Left lobe of liver (tissue), 2 donors: ENCODE results near the gene AIMP2. TPM values are rescaled to one million over a fixed set of nuclear protein-coding genes. Genes with fewer than 3 reads are reported as not detected.
"Not testable (repeated sequence)": the region's sequence is repeated elsewhere in the genome, so short reads cannot be mapped to it uniquely, and the experiment has no call there.

Experiments used
- ATAC-seq: fragments of 200-7000 bp; cut with Tn5 transposase; one replicate; pipeline ENCODE4 v1.9.1; 2020; ENCODE audit warnings: mild to moderate bottlenecking, moderate library complexity
- DNase-seq: peaks from one replicate; pipeline ENCODE4 v3.0.0-alpha.2; 2020; ENCODE audit warnings: low spot score
- total RNA-seq: library from RNA; stranded (reverse); gene quantifications from one replicate; pipeline ENCODE4 v1.2.1, GENCODE V29; 2021
- donor health status: DM: no; HTN: no; CAD: no; lungs with moderate emphysema.
- donor health status: DM: no; HTN: yes; CAD: no.

Gene AIMP2
- 22.9 TPM for total RNA-seq

- ATAC-seq (peak; percentile 86), DNase-seq (peak; percentile 99)
Observed at GRCh38 chr7:6008668-6009611, at the start of gene AIMP2, which contains the start of gene PMS2. Gene AIMP2, plus strand, starts transcription at chr7:6009272. Its CDS starts 92 bp downstream, at chr7:6009364. Gene PMS2, minus strand, starts transcription at chr7:6009049. Its CDS starts 30 bp downstream, at chr7:6009019.

GRCh38 chr7:5963205-5963604 lies 45.9 kb upstream of the AIMP2 start:
- not testable (repeated sequence) for ATAC-seq, DNase-seq

GRCh38 chr7:5963810-5964209 lies 45.3 kb upstream of the AIMP2 start:
- ATAC-seq = not testable (repeated sequence)

GRCh38 chr7:5970347-5970911 lies 38.6 kb upstream of the AIMP2 start, which contains the start of gene RSPH10B:
Gene RSPH10B, minus strand, starts transcription at chr7:5970689. Its CDS starts 3,573 bp downstream, at chr7:5967116.
- DNase-seq = not testable (repeated sequence)
- ATAC-seq = peak; percentile 60

More at GRCh38 chr7:5963810-5964209, 45.3 kb upstream of the AIMP2 start:
- DNase-seq = not testable (repeated sequence)

- not testable (repeated sequence) for DNase-seq, ATAC-seq
Observed at GRCh38 chr7:5973580-5973979, 35.5 kb upstream of the AIMP2 start.

GRCh38 chr7:5979680-5980314 lies 29.3 kb upstream of the AIMP2 start:
- not testable (repeated sequence) for DNase-seq
- peak; percentile 49 for ATAC-seq

- ATAC-seq, DNase-seq: not testable (repeated sequence)
Observed at GRCh38 chr7:5987061-5987460, 22.0 kb upstream of the AIMP2 start.

GRCh38 chr7:5997210-5997808 lies 11.8 kb upstream of the AIMP2 start:
- DNase-seq (no peak), ATAC-seq (peak; percentile 92)

- DNase-seq (no peak), ATAC-seq (no peak)
Observed at GRCh38 chr7:6007386-6007785, 1.7 kb upstream of the AIMP2 start.

- ATAC-seq, DNase-seq: not testable (repeated sequence)
Observed at GRCh38 chr7:6007835-6008590, 1.1 kb upstream of the AIMP2 start.

GRCh38 chr7:6010370-6010769 lies 1.3 kb downstream of the AIMP2 start:
- DNase-seq, ATAC-seq: not testable (repeated sequence)

- DNase-seq (no peak), ATAC-seq (no peak)
Observed at GRCh38 chr7:6011541-6011940, 2.5 kb downstream of the AIMP2 start.

- ATAC-seq (peak; percentile 61), DNase-seq (peak; percentile 80)
Observed at GRCh38 chr7:6012355-6013104, 3.5 kb downstream of the AIMP2 start.

- ATAC-seq (peak; percentile 69), DNase-seq (peak; percentile 80)
Observed at GRCh38 chr7:6015917-6016652, 7.0 kb downstream of the AIMP2 start.

GRCh38 chr7:6016653-6016966 lies 7.5 kb downstream of the AIMP2 start:
- DNase-seq (no peak), ATAC-seq (no peak)

- ATAC-seq = no peak
- DNase-seq = no peak
Observed at GRCh38 chr7:6020371-6021286, 11.6 kb downstream of the AIMP2 start.

GRCh38 chr7:6022707-6023106 lies 13.6 kb downstream of the AIMP2 start:
- ATAC-seq (no peak), DNase-seq (no peak)
